HEK293T (cell line): Measurements from ENCODE around the gene NECAB3.

Experiments used
- BHLHE40 ChIP-seq: fragments of 450-650 bp; IDR thresholded peaks from 2 replicates; pipeline ENCODE4 v1.6.1; 2016; ENCODE audit warnings: mild to moderate bottlenecking, moderate library complexity, borderline replicate concordance
- CTBP1 ChIP-seq: fragments of 450-650 bp; IDR thresholded peaks from 2 replicates; pipeline ENCODE4 v1.6.1; 2016; ENCODE audit warnings: borderline replicate concordance
- ELF4 ChIP-seq: fragments of 450-650 bp; IDR thresholded peaks from 2 replicates; pipeline ENCODE4 v1.6.1; 2017; ENCODE audit warnings: antibody characterized with exemption
- FOXK2 ChIP-seq: fragments of 450-650 bp; IDR thresholded peaks from 2 replicates; pipeline ENCODE4 v1.6.1; 2016; ENCODE audit warnings: mild to moderate bottlenecking
- FOXM1 ChIP-seq: fragments of 450-650 bp; IDR thresholded peaks from 2 replicates; pipeline ENCODE4 v1.6.1; 2017; ENCODE audit warnings: mild to moderate bottlenecking, borderline replicate concordance
- HDGF ChIP-seq: fragments of 450-650 bp; IDR thresholded peaks from 2 replicates; pipeline ENCODE4 v1.6.1; 2017; ENCODE audit warnings: antibody characterized with exemption, borderline replicate concordance
- NFRKB ChIP-seq: fragments of 450-650 bp; IDR thresholded peaks from 2 replicates; pipeline ENCODE4 v1.6.1; 2016; ENCODE audit warnings: mild to moderate bottlenecking, moderate library complexity
- SP1 ChIP-seq: fragments of 450-650 bp; IDR thresholded peaks from 2 replicates; pipeline ENCODE4 v1.6.1; 2017
- SUZ12 ChIP-seq: fragments of 450-650 bp; IDR thresholded peaks from 2 replicates; pipeline ENCODE4 v1.6.1; 2016; ENCODE audit warnings: mild to moderate bottlenecking
- ZNF384 ChIP-seq: fragments of 450-650 bp; IDR thresholded peaks from 2 replicates; pipeline ENCODE4 v1.6.1; 2016
- TF ChIP-seq, protein P1 (sequence below): fragments of 450-650 bp; IDR thresholded peaks from 2 replicates; pipeline ENCODE4 v1.6.1; 2016

GRCh38 chr20:33612001-33612400 lies 62.2 kb downstream of the NECAB3 start:
- TF ChIP-seq FOXK2 (no peak), SP1 (no peak), BHLHE40 (no peak), ZNF384 (no peak), HDGF (no peak), ELF4 (no peak), CTBP1 (no peak), NFRKB (no peak), SUZ12 (no peak), FOXM1 (no peak)
- TF ChIP-seq, protein P1, sequence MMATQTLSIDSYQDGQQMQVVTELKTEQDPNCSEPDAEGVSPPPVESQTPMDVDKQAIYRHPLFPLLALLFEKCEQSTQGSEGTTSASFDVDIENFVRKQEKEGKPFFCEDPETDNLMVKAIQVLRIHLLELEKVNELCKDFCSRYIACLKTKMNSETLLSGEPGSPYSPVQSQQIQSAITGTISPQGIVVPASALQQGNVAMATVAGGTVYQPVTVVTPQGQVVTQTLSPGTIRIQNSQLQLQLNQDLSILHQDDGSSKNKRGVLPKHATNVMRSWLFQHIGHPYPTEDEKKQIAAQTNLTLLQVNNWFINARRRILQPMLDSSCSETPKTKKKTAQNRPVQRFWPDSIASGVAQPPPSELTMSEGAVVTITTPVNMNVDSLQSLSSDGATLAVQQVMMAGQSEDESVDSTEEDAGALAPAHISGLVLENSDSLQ = no peak
